GM21390 (cell line): Measurements from ENCODE around the gene SHB.
"Not testable (repeated sequence)": the region's sequence is repeated elsewhere in the genome, so short reads cannot be mapped to it uniquely, and the experiment has no call there.

Source experiments
- ATAC-seq: cut with Tn5 transposase; IDR thresholded peaks from one replicate; pipeline ENCODE4 v1.9.1; 2021; ENCODE audit not compliant: unreplicated experiment

The SHB gene

DNA sequence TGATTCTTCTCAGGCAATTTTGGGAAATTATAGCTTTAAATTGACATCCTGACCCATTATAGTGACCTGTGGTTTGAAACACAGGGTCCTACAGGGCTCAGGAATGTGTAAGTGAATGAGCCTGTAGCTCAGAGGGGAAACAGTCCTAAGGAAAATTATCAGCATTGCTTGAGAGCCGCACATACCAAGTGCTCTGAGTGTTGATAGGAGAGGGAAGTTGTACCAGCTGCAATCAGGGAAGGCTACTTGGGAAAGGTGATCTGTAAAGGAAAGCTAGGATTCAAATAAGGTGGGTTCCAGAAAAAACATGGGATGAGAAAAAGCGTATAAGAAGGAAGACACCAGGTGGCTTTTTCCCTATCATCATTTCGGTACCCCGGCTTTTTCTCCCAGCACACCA, 160.7 kb downstream of the SHB start:
- ATAC-seq: no peak

DNA sequence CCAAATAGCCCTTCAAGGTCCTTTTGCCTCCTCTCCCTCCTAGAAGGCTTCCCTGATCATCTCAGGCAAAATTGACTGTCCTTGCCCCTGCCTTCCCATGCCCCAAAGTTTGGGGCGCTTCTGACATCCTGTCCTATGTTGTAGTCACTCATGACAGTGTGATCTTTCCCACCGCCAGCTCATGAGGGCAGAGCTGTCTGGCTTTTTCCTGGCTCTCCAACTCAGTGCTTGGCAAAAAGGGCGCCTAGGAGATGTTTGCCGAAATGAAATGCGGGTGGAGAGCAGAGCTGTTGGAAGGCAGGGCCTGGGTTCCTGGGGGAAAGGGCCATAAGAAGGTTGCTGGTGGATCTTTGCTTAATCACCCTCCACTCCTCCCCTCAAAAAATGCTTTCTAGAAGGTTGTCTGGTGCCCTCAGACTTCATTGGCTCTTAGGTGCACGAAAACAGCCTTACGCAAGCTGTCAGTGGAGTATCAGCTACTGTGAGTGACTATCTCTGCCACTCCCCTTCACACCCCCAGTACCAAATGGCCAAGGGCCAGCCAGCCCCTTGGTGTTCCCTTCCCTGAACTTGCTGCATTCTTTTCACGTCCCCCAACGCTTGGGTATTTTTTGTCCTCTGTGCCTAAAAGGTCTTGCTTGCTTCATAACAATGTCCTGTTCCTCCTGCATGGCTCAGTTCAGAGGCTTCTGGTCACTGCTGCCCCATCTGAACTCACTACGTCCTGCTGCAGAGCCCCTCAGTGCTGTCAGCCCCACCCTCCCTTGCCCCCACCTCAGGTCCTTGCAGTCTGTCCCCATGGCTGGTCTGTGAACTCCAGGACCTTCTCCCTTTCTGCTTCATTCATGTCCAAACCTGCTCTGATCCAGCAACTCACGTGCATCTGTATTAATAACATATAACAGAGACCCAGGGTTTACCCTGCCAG, 162.5 kb downstream of the SHB start:
- ATAC-seq: no peak

DNA sequence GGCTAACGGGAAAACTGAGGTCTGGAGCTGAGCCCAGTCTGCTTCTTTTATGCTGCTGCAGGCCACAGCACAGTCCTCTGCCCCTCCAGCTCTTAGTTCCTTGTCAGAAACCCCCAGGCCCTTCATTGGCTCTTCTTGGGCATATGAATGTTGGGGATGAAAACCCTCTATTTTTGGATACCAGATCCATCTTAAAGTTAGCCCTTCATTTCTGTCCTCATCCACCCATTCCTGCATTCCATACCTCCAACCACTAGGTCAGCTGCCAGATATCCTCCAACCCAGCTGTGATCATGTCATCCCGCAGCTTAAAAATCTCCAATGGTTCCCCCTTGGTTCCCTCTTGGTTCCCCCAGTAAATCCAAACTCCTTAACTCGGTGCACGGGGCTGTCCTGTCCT, 163.3 kb downstream of the SHB start:
- no peak for ATAC-seq

DNA sequence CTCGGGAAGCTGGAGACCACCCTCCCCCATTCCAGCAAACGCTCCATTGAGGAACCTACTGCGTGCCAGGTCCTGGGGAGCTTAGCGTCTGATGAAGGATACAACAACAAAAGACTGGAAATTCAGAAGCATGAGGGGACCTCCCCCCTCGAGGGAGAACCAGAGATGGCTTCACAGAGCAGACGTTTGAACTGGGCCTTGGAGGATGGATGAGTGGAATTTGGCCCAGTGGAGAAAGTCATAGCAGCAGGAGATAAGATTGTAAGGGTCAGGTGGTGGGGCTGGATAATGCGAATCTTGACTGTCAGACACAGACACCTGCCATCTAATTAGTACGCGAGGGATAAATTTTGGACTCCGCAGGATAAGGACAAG, 163.9 kb downstream of the SHB start:
- no peak for ATAC-seq

DNA sequence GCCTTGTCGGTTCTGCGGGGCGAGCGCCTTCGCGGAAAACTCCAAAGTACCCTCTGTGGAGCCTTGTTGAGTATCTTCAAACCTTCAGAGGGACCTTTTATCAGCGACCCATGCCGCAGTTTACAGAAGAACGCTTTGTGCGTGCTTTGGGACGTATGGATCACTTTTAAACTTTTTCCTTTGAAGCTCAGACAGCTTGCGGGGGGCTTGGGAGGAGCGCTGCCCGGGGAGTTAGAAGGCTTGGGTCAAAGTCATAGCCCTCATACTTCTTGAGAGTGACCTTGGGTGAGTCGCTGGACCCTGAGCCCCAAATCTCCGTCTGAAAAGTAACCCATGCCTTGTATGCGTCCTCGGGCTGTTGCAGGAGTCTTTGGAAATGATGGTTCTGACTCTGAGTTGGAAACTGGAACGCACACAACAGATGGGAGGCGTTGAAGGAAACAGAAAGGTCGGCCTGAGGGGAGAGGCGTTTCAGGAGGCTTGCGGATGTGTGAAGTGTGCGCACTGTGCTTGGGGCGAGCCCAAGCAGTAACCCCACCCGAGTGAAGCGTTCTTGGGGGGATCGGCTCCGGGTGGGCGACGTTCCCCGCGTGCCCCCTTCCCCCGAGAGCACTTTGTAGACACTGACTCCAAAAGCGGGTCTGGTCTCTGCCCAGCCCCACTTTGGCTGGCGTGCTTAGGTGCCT, 164.4 kb downstream of the SHB start:
- ATAC-seq: no peak

DNA sequence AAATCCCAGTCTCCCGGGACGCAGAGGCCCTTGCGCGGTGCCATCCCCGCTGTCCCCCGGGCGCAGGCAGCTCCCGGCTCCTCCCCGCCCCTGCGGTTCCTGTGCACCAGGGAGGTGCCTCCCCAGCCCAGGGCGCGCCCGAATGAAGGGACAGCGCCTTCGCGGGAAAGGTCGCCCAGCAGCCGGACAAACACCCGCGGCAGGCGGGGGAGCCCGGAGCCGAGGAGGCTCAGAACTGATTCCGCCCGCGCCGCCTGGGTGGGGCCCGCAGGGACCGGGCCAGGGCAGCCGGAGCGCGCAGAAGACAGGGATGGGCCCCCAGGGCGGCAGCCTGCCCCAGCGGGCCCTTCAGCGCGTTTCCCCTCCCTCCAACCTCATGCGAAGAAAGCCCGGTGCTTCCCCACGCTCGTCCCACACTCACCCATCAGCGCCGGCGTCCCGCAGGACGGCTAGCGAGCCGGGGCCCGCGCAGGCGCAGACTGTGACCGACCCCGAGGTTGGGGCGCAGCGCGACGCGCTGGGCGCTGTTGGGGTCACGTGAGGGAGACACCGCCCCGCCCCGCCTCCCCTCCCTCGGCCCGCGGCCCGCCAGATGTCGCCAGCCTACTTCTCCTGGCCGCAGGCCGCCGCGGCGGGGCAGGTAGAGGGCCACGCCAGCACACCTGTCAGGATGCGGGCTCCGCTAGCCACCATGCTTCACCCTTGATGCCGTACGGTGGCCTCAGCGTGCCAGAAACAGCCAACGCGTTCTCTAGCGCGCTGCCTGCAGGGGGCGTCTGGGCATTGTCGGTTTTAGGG, 165.2 kb downstream of the SHB start, which contains the start of gene SLC25A51:
TSS of gene SLC25A51 (minus strand) at position 481 of the 798 bp plus-strand sequence. CDS start 15,577 bp downstream, outside the sequence.
- ATAC-seq: peak; percentile 79

DNA sequence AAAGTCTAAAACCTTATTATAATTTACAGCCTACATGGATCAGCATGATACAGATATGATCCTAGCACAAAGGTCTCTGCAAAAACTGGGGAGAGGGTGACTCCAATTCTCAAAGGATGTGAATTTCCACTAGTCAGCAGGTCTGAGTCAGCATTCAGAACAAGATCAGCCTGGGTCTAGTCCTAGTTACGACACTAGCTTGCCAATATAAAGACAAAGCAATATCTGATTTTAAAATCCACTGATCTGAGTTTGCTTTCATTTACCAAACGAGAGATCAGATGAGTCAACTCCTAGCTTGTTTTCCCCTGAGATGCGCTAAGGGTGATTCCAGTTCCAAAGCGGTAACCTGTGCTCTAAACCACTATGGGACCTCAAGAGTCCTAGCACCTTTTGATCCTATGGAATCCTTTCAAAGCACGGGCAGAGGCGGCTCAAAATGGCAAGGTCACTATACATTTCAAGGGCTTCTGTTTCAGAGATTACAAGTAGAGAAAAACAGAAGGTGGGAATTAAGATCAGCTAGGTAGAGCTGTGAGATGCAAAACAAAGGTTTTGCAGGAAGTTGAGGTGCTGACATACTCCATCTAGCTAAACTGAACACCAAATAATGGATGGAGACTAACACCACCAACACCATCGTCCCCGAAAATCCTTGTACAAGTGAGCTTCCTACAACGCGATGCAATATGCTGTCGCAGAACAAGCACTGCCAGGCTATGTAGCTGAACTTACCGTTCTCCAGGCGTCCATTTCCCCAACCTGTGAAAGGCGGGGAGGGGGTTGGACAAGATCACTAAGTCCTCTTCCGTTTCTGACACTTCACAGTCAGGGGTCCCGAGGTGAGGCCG, 166.0 kb downstream of the SHB start:
- peak; percentile 10 for ATAC-seq

DNA sequence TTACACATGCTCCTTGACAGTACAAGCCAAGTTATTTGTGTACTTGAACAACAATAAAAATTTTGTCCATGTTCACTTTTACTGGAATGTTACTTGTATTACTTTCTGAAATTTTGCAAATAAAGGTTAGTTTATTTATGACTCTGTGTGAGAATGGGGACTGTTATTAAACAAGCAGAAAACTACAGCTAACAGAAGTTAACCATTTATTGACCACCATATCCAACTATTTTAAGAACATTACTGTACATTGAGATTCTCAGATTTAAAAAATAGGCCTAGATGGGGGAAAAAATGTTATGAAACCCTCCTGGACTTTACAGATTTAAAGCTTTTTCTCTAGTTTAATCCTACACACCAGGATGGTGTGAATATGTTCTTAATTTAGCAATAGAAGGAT, 166.9 kb downstream of the SHB start:
- ATAC-seq: no peak

DNA sequence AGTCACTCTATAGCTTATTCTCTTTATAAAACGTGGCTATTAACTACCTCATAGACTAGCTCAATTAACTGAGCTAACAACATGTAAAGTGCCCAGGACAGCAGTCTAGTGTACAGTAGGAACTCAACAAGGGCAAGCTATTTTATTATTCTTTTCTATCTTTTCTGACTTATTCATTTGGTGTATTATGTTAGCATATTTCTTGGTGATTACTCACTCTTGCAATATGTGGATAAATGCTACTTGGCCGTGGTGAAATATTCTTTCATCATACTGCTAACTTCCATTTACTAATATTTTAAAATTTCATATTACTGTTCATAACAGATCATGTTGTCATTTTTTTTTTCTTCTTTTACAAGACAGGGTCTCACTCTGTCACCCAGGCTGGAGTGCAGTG, 170.0 kb downstream of the SHB start:
- ATAC-seq: no peak

DNA sequence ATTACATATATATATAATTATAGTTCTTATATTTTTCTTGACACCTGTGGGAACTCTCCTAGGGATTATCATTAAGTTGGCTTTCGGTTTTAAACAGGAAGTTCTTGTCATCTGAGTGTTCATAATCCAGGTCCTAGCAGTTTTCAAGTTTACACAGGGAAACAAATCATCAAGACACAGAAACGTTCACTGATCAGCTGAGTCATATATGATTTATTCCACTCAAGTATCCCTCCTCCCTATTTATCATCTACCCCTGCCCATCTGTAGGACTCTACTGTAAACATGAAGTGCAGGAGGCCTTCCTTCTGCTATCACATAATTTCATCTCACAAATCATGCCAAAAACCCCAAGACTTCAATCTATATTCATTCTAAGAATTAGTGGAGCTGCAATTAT, 171.4 kb downstream of the SHB start:
- ATAC-seq: no peak

DNA sequence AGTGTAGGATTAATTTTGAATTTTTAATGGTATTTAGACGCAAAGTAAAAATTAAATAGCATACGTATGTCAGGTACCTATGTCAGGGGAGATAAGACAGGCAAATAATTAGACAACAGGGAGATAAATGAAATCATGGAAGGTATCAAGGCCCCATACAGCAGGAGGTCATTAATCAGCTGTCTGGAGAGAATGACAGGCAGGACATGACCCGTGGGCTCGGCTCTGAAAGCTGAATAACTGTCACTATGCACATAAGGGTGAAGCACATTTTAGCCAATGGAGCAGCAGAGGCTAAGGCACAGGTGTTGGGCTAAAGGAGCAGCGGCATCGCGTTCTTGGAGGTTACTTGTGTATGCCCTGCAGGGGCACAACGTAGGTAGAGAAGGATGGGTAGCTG, 177.0 kb downstream of the SHB start:
- no peak for ATAC-seq

DNA sequence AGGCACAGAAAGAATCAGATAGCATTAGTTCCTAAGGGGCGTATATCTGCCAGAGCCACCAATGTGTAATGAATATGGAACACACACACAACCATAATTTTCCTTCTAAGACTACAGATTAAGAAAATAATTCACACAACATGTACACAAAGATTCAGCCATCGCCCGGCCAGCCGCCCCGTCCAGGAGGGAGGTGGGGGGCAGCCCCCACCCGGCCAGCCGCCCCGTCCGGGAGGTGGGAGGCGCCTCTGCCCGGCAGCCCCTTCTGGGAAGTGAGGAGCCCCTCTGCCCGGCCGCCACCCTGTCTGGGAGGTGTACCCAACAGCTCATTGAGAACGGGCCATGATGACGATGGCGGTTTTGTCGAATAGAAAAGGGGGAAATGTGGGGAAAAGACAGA, 178.0 kb downstream of the SHB start:
- not testable (repeated sequence) for ATAC-seq

DNA sequence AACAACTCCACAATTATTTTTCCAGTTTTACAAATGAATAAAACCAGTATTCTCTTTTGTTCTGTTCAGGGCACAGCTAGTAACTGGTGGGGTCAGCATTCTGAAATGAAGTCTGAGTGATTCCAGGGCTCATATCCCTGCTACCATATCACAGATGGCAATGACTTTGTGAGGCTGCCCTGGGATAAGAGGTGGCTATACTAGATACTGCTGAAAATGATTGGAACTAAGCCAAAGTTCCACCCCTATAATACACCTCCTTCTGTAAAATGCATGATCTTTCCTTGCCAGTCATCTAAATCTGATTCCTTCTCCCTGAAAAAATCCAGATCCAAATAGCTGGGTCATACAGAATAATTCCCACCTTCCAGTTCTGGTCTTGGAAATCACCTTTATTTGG, 179.5 kb downstream of the SHB start:
- ATAC-seq: no peak

DNA sequence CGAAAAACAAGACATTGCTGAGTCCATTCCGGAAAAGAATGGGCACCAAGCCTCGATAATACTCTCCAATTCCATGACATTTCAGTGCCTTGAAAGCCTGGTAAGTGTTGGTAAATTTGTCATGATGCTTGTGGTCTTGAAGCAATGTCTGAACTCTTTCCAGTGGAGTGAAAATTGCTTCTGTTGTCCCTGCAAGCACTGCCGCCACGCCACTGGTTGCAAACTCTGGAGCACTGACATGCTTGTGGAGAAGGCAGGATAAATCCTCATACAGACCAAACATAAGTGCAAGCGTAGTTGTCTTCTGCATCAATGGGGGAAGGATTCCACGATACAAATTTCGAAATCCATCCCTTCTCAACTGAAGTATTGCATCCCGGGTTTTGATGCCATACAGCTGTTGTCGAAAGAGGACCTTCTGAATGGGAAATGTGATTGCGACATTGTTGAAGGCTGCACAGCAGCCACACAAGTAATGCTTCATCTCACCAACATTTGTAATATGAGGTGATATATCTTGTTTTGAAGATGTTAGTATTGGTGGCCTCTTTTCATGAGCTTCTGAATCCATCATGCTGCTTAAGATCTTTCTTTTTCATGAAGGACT, 180.9 kb downstream of the SHB start:
- ATAC-seq: not testable (repeated sequence)

DNA sequence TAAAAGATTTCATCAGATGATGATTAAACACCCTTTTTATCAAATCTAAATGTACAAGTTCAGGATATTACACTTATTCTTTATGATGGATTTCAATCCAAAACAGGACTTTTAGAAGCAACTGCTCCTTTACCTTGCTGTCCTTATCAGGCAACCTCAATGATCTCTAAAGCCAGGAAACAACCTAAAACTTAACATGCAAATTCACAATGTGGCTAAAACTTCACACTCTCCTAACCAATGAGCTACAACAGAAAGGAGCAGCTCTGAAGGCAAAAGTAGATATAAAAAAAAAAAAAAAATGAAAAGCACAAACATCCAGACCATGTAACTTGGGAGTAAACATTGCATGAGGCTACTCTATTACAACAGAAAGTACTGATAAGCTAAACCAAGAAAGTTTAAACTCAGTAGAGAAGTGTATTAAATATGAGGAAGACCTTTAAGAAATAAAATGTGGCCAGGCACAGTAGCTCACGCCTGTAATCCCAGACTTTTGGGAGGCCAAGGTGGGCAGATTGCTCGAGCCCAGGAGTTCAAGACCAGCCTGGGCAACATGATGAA, 188.0 kb downstream of the SHB start:
- ATAC-seq: no peak

DNA sequence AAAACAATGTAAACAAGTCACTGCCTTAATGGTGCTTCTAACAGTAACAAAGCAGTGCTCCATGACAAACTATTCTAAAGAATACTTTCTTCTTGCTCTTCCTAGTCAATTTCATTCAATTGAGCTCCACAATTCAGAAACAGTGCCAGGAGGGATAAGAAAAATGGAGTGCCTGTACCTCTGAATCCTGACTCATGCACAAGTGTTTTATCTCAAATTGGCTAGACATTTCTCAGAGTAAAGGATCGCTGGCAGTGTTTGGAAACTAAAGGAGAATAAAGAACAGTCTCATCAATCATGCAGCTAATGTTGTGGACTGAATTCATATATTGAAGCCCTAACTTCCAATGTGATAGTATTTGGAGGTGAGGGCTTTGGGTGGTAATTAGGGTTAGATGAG, 192.7 kb downstream of the SHB start:
- ATAC-seq: no peak

DNA sequence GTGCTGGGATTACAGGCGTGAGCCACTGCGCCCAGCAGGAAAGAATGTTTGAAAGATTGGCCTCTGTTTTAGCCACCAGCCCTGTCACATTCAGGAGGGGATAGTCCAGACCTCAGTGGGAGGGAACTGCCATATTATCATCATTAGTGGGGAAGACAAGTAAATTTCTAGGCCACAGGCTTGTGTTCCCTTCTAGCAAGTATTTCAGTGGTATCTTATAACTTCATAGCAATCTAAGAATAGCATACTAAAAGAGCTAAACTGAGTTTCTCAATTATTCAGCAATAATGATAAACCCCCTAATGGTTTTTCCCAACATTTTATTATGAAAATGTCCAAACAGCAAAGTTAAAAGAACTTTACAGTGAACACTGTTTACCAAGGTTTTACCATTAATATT, 195.1 kb downstream of the SHB start:
- no peak for ATAC-seq

DNA sequence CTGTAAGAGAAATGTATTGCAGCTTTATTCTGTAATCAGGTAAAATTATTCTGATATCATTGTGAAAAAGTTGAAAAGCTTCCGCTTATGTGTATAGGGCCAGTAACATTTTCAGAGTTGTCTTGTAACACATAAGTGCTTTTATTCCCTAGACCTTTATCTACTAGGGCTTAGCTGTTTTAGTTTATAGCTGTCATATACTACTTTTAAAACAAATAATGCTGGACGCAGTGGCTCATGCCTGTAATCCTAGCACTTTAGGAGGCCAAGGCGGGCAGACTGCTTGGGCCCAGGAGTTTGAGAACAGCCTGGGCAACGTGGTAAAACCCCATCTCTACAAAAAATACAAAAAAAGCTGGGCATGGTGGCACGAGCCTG, 198.2 kb downstream of the SHB start:
- no peak for ATAC-seq

DNA sequence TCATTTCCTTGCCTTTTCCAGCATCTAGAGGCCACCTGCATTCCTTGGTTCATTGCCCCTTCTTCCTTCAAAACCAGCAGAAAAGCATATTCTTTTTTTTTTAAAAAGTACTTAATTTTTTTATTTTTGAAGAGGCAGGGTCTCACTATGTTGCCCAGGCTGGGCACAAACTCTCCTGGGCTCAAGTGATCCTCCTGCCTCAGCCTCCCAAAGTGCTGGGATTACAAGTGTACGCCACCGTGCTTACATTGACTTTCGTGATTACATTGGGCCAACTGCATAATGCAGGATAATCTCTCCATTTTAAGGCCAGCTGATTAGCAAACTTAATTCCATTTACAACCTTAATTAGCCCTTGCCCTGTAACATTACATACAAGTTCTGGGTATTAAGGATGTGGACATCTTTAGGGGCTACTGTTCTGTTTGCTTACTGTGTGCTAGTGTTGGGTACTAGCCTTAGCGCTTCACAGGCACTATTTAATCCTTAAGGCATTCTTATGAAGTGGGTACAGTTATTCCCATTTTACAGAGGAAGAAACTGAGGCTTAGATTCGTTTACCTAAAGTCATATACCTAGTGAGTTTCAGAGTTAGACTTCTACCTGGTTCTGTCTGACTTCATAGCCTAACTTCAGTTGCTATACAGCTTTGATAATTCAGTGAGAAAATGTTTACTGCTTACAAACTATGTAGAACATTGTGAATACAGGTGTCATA, 198.8 kb downstream of the SHB start:
- no peak for ATAC-seq
